Left ventricle myocardium inferior (tissue), 1 donor: Measurements from ENCODE around the gene SEC24A. TPM values are rescaled to one million over a fixed set of nuclear protein-coding genes. Genes with fewer than 3 reads are reported as not detected.
"Not testable (repeated sequence)": the region's sequence is repeated elsewhere in the genome, so short reads cannot be mapped to it uniquely, and the experiment has no call there.

Source experiments
- DNase-seq: peaks from one replicate; pipeline ENCODE4 v3.0.0-alpha.2; 2020
- H3K27ac ChIP-seq: fragments of 200-600 bp; replicated peaks from 2 replicates; pipeline ENCODE4 v1.8.0; 2021
- H3K27me3 ChIP-seq: fragments of 200-600 bp; 2 replicates; pipeline ENCODE4 v1.8.0; 2021; ENCODE audit warnings: low read depth
- H3K36me3 ChIP-seq: fragments of 200-600 bp; 2 replicates; pipeline ENCODE4 v1.8.0; 2021
- H3K4me1 ChIP-seq: fragments of 200-600 bp; 2 replicates; pipeline ENCODE4 v1.8.0; 2021
- H3K4me3 ChIP-seq: fragments of 200-600 bp; 2 replicates; pipeline ENCODE4 v1.8.0; 2021; ENCODE audit warnings: mild to moderate bottlenecking, moderate library complexity
- H3K9me3 ChIP-seq: fragments of 200-600 bp; replicated peaks from 2 replicates; pipeline ENCODE4 v1.8.0; 2021
- CTCF ChIP-seq: fragments of 200-600 bp; IDR thresholded peaks from 2 replicates; pipeline ENCODE4 v1.8.0; 2021; ENCODE audit warnings: antibody characterized with exemption, mild to moderate bottlenecking, borderline replicate concordance
- intact Hi-C: fragments of 100-400 bp; cut with micrococcal nuclease; formaldehyde crosslinking; loops from one replicate; pipeline ENCODE4 v1.11.0; 2022
- long read RNA-seq: library from polyadenylated mRNA; unstranded; transcript quantifications from one replicate; pipeline ENCODE4 v2.0.0, GENCODE V29; 2021
- total RNA-seq: library from RNA; stranded (reverse); fragmentation: NEBNext Ultra II Directional; extraction: Animal tissue kit (Norgen Biotek cat#: 25700); gene quantifications from one replicate; pipeline ENCODE4 v1.2.1, GENCODE V29; 2021
- donor health status: DM: no; HTN: yes; CAD: no; lungs with severe emphysema.

SEC24A gene
- total RNA-seq: 7.5 TPM
- long read RNA-seq, full-length matches to known transcripts: 3 of 6 reads
- long read RNA-seq, partial matches to known transcripts: 2 of 6 reads
- long read RNA-seq, other reads (novel, unspliced or antisense): 1 of 6 reads

DNA sequence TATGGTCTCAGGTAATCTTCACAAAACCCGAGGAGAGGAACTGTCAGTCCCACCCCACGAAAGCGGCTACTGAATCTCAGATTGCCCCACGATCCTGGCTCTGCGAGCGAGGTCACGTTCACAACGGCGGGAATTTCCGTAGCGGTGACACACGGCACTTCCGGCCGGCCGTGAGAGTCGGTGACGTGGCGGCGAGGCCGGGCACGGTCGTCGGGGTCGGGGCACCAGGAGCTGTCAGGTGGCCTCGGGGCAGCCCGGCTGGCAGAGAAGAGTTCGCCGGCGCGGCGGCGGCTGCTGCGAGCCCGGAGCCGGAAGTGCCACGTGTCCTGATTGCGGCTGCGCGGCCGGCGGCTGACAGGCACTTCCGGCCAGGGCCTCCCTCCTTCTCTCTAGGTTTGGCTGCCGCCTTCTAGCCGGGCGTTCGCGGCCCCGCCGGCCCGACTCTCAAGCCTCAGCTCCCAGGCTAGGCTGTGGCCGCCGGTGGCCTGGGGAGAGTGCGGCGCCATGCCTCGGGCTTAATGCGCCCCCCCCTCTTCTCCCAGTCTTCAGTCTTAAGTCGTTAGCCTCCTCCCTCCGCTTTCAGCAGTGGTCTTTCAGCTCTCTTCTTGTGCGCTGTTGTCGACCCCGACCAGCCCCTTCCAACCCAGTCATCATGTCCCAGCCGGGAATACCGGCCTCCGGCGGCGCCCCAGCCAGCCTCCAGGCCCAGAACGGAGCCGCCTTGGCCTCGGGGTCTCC lies at the start of gene SEC24A:
SEC24A (plus strand) TSS at position 361 of the 738 bp plus-strand sequence; CDS start at position 653, 292 bp downstream.
- Histone ChIP-seq H3K9me3 (no peaks in the 10 kb centered on the region), H3K4me1 (peaks cover 62% of the 10 kb centered on the region), H3K4me3 (peak within 1 kb of the TSS; percentile 99), H3K27me3 (no peaks in the 10 kb centered on the region), H3K27ac (peak within 1 kb of the TSS; percentile 93), H3K36me3 (no peaks in the 10 kb centered on the region)
- intact Hi-C loops: no loop called here
- TF ChIP-seq CTCF: peak; percentile 8
- peak; percentile 89 for DNase-seq

DNA sequence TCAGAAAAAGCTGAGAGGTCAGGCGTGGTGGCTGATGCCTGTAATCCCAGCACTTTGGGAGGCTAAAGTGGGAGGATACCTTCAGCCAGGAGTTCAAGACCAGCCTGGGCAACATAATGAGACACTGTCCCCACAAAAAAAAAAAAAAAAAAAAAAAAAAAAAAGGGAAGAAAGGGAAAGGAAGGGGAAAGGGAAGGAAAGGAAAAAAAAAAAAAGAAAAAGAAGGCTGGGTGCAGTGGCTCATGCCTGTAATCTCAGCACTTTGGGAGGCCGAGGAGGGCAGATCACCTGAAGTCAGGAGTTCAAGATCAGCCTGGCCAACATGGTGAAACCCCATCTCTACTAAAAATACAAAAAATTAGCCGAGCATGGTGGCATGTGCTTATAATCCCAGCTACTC lies 48.8 kb upstream of the SEC24A start:
- H3K9me3 ChIP-seq, H3K27me3 ChIP-seq, H3K27ac ChIP-seq, intact Hi-C loops, H3K4me1 ChIP-seq, H3K4me3 ChIP-seq, DNase-seq: not testable (repeated sequence)
- peaks cover 25% of the 10 kb centered on the region for H3K36me3 ChIP-seq

GRCh38 chr5:134600600-134600999 lies 48.0 kb upstream of the SEC24A start:
- Histone ChIP-seq H3K4me3 (no peak overlapping the region), H3K36me3 (peaks cover 33% of the 10 kb centered on the region), H3K27me3 (no peaks in the 10 kb centered on the region), H3K27ac (no peak overlapping the region), H3K9me3 (no peaks in the 10 kb centered on the region), H3K4me1 (no peaks in the 10 kb centered on the region)
- no peak for DNase-seq
- intact Hi-C loops: no loop called here
- no peak for TF ChIP-seq CTCF

- intact Hi-C loops: no loop called here
- H3K9me3 ChIP-seq: no peaks in the 10 kb centered on the region
- no peak for TF ChIP-seq CTCF
- no peak for DNase-seq
- no peak overlapping the region for H3K27ac ChIP-seq
- no peak overlapping the region for H3K4me3 ChIP-seq
- H3K4me1 ChIP-seq: no peaks in the 10 kb centered on the region
- no peaks in the 10 kb centered on the region for H3K27me3 ChIP-seq
- peaks cover 58% of the 10 kb centered on the region for H3K36me3 ChIP-seq
Observed at GRCh38 chr5:134603059-134603458, 45.5 kb upstream of the SEC24A start.

DNA sequence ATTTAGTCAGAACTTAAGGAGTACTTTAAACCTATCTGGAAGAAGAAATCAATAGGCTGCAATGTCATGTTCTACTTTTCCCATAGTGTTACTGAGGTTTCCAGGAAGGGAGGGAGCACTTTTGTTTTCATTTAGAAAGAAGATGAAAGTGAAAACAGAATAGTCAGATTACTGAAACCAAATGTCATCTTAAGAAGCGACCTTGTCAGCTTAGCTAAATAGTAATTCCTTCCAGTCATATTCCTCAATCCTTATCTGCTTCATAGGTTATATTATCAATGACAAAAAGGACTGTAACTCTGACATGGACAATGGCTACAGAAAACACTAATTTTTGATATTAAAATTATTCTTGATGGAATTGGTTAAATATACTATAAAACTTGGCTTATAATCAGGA lies 43.7 kb upstream of the SEC24A start:
- intact Hi-C loops: no loop called here
- Histone ChIP-seq H3K27ac (no peak overlapping the region), H3K27me3 (no peaks in the 10 kb centered on the region), H3K36me3 (peaks cover 76% of the 10 kb centered on the region), H3K4me3 (no peak overlapping the region), H3K9me3 (no peaks in the 10 kb centered on the region), H3K4me1 (peaks cover 15% of the 10 kb centered on the region)
- no peak for DNase-seq
- TF ChIP-seq CTCF: no peak

- TF ChIP-seq CTCF: no peak
- H3K9me3 ChIP-seq: no peaks in the 10 kb centered on the region
- H3K4me1 ChIP-seq: peaks cover 18% of the 10 kb centered on the region
- no peak overlapping the region for H3K27ac ChIP-seq
- intact Hi-C loops: no loop called here
- no peak overlapping the region for H3K4me3 ChIP-seq
- H3K36me3 ChIP-seq: peaks cover 92% of the 10 kb centered on the region
- DNase-seq: no peak
- H3K27me3 ChIP-seq: no peaks in the 10 kb centered on the region
Observed at GRCh38 chr5:134606726-134607125, 41.9 kb upstream of the SEC24A start.
